Erythroblast (primary cell): ENCODE data around the gene SNTB2.
"Not testable (repeated sequence)": the region's sequence is repeated elsewhere in the genome, so short reads cannot be mapped to it uniquely, and the experiment has no call there.

Experiments
- GATA1 ChIP-seq: IDR thresholded peaks from 2 replicates; pipeline ENCODE4 v1.6.1; 2011; ENCODE audit warnings: low read depth, mild to moderate bottlenecking, control low read depth, low read length, moderate library complexity
- POLR2A ChIP-seq: IDR thresholded peaks from 2 replicates; pipeline ENCODE4 v1.6.1; 2011; ENCODE audit warnings: mild to moderate bottlenecking, low read length

- TF ChIP-seq POLR2A, GATA1: not testable (repeated sequence)
Observed at GRCh38 chr16:69259428-69259764, 72.4 kb downstream of the SNTB2 start.
